GM08714 (cell line): Measurements from ENCODE around the gene TSC22D3.

Experiments
- H3K4me3 ChIP-seq: fragments of 200-500 bp; sonication (Bioruptor generic); 2 replicates; pipeline ENCODE4 v1.5.1; 2014; ENCODE audit warnings: mild to moderate bottlenecking, low read length, inconsistent platforms
- ZNF274 ChIP-seq: IDR thresholded peaks from 2 replicates; pipeline ENCODE4 v1.6.1; 2012; ENCODE audit warnings: mild to moderate bottlenecking, low read depth, low read length

Gene TSC22D3

DNA sequence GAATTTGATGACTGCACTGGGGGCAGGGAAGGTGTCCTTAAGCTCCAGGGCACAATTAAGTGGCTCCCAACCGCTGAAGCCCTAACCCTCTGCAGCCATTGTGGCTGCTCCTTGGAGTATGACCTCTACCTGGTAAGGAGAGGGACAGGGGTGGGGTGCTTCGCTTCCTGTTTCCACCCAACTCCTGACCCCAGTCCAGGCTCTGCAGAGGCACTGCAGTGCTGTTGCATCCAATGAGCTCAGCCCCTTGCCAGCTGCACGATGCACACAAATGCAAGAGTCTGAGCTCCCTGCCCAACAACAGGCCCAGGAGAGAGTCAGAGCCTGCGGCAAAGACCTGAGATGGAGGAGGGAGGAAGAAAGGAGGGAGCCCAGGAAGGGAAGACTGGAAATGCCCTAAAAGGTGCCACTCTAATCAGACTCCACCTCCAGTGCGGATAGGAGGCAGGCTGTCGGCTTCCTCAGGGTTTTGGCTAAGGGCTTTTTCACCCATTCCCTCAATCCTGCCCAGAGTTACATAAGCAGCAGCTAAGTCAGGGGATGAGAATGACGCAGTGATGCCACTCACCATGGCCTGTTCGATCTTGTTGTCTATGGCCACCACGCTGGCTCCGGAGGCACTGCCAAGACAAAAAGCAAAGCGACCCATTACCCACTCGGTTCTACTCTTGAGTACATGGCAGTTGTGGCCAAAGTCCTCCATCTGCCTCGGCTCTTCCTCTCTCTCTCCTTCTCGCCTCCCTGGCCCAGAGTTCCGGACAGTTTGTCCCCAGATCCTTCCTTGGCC is 60.1 kb downstream of the TSC22D3 start:
- TF ChIP-seq ZNF274, result no peak

DNA sequence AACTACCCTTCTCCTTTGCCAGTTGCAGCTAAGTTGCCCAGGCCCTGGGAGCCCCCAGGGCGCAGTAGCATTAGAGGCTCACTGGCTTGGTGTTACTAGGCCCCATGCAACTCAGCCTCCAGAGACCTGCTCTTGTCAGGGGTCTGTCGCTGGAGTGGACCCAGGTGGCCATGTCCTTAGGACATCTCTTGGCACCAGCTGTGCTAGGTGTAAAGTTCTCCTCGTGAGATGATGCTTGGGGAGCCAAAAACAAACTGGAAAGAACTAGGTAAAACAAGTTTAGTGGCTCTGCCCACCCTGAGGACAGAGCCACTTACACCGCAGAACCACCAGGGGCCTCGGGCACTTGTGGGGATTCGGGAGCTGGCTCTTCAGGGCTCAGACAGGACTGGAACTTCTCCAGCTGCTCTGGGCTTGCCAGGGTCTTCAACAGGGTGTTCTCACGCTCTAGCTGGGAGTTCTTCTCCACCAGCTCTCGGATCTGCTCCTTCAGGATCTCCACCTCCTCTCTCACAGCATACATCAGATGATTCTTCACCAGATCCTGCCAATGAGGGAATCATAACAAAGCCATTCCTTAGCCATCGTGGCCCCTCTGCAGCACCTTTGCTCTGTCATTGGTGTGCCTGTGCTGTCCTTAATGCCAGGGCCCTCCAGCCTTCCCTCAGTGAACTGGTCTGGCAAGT is 61.2 kb downstream of the TSC22D3 start:
- TF ChIP-seq ZNF274, result no peak
- H3K4me3 ChIP-seq, result no peak overlapping the region

More for the DNA sequence above, 60.1 kb downstream of the TSC22D3 start:
- H3K4me3 ChIP-seq, result peak overlapping the region; percentile 68

DNA sequence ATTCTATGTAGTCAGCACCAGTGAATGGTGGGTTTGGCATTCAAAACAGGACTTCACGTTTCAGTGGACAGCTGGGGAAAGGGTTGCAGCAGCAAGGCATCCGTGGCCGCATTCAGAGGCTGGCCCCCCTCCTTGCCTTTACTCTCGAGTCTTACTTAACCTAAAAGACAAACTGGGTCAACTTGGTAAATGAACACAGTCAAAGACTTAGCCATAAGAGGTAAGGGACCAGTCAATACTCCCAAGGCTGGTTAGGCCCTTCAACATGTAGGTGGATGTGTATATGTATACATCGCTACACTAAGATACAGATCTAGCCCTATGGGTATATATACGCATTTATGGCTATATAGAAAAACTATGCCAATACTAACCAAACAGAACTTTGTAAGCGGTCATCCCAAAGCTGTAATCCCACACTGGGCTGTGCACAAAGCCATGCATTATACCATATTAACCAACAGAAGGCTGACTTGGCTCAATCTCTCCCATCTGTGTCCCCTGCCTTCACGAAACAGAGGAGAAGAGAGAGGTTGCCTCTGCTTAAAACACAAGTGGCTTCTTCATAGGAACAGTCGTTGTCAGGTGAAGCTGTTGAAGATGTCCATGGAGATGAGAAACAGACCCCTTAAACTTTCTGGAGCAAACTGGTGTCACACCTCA is 61.9 kb downstream of the TSC22D3 start:
- H3K4me3 ChIP-seq, result no peak overlapping the region
- no peak for TF ChIP-seq ZNF274

DNA sequence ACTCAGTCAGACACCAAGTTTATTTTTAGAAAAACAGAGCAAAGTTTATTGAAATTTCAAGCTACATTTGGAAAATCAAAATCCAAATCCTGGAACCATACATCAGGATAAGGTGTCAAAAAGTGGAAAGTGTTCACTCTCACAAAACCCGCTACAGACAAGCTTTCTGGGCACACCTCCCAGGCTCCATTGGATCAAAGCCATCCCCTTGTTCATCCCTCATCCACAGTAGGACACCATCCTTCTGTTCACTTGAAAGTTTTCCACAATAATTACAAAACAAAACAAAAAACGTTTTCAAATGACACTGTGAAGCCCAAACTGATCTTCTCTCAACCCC is 62.4 kb downstream of the TSC22D3 start:
- H3K4me3 ChIP-seq, result no peak overlapping the region
- no peak for TF ChIP-seq ZNF274

DNA sequence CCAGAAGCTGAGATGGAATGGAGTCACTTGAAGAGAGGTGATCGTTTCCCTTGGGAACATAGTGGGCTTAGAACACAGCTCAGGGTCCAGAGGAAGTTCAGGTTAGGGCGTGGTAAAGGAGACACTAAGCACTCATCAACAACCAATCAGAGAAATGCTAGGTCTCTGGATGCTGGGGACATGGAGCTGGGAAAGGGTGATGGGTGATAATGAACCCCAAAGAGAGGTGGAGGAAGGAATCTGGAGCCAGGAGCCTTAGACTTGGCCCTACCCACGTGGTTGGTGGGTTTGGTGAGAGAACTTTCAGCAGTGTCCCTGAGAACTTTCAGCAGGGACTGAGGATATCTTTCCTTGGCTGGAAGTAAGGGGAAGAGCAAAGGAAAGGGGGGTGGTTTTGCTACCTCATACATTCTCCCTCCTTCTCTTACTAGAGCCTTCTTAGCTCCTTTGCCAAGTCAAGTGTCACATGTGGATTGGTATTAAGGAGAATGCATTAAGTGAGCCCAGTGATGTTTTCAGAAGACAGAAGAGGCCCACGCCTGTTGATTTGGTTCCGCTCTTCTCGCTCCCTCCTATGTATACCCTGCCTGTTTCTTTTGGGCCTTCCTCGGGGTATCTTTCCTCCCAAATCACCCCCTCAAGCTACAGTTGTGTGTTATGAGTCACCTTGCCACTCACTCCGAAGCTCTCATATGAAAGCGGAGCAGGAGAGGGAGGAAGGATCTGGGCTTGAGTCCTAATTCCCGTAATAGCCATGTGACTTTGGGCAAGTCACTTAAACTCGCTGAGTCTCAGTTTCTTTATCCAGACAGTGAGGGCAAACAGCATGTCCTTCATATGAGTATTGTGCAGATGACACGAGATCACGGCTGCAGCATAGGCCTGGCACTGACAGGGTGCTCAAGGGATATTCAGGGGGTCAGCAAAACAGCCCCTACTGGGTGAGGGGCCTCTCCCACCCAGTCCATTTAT is 63.1 kb downstream of the TSC22D3 start:
- no peak overlapping the region for H3K4me3 ChIP-seq
- no peak for TF ChIP-seq ZNF274

DNA sequence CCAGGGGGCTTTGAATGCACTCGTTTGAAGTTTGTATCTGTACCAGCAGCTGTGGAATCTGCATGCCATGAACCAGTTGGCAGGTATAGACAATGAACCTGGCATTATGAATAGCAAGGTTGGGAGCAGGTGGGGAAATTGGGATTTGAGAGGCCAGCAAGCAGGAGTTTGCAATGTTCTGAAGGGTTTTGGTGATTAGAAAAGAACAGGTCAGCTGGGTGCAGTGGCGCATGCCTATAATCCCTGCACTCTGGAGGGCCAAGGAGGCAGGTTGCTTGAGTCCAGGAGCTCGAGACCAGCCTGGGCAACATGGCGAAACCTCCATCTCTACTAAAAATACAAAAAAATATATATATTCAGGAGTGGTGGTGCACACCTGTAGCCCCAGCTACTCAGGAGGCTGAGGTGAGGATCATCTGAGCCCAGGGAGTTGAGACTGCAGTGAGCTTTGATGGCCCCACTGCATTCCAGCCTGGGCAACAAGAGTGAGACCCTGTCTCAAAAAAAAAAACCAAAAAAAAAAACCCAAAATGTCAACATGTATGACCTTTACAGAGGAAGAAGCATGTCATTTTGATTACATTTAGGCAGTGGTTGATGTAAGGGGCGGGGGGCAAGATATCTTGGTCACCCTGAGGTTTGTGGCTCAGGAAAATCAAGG is 63.9 kb downstream of the TSC22D3 start:
- no peak overlapping the region for H3K4me3 ChIP-seq
- TF ChIP-seq ZNF274, result no peak

DNA sequence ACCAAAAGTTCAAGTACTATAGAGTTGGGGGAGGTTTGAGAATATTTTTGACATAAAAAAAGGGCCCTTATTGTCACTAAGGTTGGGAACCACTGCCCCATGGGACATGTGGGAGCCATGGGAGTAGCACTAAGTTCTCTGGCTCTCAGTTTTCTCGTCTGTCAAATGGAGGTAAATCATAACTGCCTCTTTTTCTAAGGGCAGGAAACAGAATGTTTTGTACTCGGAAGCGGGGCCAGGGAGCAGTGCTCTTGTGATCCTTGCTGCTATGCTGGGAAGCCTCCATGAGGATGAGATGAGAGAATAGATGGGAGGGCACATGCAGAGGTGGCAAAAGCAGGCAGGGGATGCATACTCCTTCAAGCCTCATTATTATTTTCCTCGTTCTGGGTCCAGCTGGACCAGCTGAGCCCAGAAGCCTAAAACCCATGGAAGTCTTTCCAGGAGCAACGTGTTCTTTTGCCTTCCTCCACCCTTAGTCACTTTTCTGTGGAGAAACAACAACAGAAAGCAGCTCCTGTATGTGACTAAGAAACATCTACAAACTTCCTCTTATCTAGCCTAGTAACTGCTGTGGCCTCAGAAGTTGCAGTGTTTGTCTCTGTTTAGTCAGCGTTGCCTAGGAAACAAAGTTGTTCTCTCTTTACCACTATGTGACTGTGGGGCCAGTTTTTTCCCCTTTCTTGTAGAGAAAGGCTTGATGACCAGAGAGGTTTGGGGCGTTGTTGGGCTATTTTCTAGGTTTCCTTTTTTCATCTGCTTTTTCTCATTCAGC is 64.8 kb downstream of the TSC22D3 start:
- no peak for TF ChIP-seq ZNF274
- H3K4me3 ChIP-seq, result peak overlapping the region; percentile 29; the same call in 1 of the 2 replicates

DNA sequence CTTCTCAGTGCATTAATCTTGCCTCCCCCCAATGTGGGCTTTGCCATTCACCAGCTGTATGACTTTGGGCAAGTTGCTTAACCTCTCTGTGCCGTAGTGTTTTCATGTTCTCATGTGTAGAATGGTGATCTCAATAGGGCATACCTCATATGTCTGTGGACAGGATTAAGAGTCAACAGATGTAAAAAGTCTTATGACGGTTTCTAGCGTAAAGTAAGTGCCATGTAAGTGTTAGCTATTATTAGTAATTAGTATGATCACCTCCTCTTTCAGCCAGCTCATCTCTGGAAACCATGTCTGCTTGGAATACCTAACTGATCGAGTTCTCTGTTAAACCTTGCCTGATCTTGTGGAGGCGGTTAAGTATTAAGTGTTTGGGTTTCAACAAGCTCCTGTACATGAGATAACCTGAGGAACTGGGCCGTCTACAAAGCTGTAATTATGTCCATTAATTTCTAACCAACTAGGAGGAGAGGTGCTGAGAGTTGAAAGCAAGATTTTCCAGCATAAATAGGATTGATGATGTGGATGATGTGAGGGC is 66.3 kb downstream of the TSC22D3 start:
- TF ChIP-seq ZNF274, result no peak
- H3K4me3 ChIP-seq, result no peak overlapping the region

DNA sequence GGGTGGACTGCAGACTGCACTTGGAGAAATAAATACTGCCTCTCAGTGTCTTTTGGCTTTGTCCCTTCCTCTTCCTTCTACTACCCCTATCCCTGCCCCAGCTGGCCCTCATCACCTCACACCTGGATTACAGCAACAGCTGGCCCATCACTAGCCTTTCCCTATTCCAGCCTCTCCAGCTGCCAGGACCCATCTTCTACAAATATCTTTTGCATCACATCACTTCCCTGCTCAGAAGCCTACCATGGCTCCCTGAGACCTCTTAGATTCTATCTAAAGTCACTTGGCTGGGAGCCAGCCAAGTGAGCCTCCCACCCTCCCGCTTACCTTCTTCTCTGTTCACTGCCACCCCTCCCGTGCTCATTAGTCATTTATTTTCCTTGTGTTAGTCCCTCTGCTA is 66.8 kb downstream of the TSC22D3 start:
- no peak for TF ChIP-seq ZNF274
- no peak overlapping the region for H3K4me3 ChIP-seq

DNA sequence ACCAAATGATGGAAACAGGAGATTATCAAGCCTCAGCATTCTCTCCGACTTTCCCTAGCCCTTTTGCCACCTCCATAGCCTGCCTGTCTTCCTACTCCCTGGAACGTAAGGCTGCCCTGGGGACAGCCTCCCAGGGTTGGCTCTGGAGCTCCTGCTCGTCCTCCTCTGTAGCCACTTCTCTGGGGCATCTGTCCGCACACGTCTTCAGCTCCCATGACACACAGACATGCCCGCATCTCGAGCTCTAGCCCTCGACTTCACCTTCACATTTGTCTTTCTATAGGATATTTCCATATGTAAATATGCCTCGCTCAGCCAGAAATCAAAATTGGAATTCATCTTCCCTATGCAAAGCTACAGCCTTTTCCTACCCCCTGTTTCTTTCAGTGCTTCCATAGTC is 67.7 kb downstream of the TSC22D3 start:
- H3K4me3 ChIP-seq, result no peak overlapping the region
- TF ChIP-seq ZNF274, result no peak

DNA sequence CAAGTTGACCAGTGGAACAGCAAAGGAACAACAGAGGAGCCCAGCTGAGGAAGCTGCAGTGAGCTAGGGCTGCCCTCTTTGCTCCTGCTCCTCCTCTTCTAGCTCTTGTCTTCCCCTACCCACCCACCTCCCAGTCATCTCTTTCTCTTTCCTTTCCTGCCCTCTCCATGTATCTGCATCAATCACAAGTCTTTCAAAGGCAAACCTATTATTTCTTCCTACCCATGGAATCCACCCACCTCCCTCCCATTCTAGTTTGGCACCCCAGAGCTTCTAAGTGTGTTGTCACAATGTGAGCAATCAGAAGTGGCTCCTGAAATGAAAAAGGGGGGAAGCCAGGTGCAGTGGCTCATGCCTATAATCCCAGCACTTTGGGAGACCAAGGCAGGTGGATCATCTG is 69.3 kb downstream of the TSC22D3 start:
- no peak for TF ChIP-seq ZNF274
- no peak overlapping the region for H3K4me3 ChIP-seq

DNA sequence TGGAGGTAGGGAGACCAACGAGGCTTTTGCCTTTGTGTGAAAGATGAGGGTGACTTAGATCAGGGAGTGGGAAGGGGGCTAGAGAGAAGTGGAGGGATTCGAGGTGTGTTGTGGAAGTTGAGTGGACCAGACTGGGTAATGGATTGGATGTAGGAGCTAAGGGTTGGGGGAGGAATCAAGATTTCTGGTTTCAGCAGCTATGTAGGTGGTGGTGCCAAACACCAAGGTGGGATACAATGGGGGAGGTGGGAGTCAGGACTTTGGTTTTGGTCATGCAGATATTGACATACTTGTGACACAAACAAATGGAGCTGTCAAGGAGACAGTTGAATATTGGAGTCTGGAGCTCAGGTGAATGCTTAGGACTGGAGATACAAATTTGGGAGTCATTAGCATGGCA is 71.0 kb downstream of the TSC22D3 start:
- no peak for TF ChIP-seq ZNF274
- H3K4me3 ChIP-seq, result no peak overlapping the region
